Body of pancreas (tissue), 4 donors: ENCODE data around the gene LIPC. TPM values are rescaled to one million over a fixed set of nuclear protein-coding genes. Genes with fewer than 3 reads are reported as not detected.

ENCODE experiments used
- ATAC-seq: fragments of 150-250 bp; one replicate; pipeline ENCODE4 v1.9.1; 2016
- DNase-seq, 4 donors: peaks; one replicate each; pipeline ENCODE4 v3.0.0-alpha.2; 2019
- H3K27ac ChIP-seq, 4 donors: fragments of 200-600 bp; sonication (generic); 1 replicate in 3 of 4; 2 replicates in 1 of 4; pipeline versions ENCODE4 v1.5.1 to v1.6.1; 2016 to 2019; ENCODE audit warnings: mild to moderate bottlenecking in 1 of 4, mixed read lengths in 1 of 4, moderate library complexity in 1 of 4
- H3K27me3 ChIP-seq, 2 donors: fragments of 200-600 bp; sonication (generic); one replicate each; pipeline ENCODE4 v1.6.0; 2016; ENCODE audit warnings: mild to moderate bottlenecking in 1 of 2
- H3K36me3 ChIP-seq, 2 donors: fragments of 200-600 bp; sonication (generic); replicated peaks in 1 of 2; 2 replicates each; pipeline ENCODE4 v1.5.1; 2016; ENCODE audit warnings: low read depth in 2 of 2; ENCODE audit not compliant: insufficient read depth in 1 of 2
- H3K4me1 ChIP-seq: fragments of 200-600 bp; sonication (generic); one replicate; pipeline ENCODE4 v1.6.0; 2016
- H3K4me3 ChIP-seq, 2 donors: fragments of 200-600 bp; sonication (generic); 1 replicate in 1 of 2; 2 replicates in 1 of 2; pipeline ENCODE4 v1.5.1; 2016 to 2019
- H3K9me3 ChIP-seq, 3 donors: fragments of 200-600 bp; sonication (generic); 1 replicate in 2 of 3; 2 replicates in 1 of 3; pipeline ENCODE4 v1.5.1; 2016
- CTCF ChIP-seq, 7 experiments: fragments of 450-650 bp in 4 of 7; fragments of 200-600 bp in 3 of 7; sonication (generic) in 3 of 7; IDR thresholded peaks; one replicate each; pipeline ENCODE4 v1.5.1; 2016 to 2019; ENCODE audit warnings: antibody characterized with exemption in 7 of 7
- POLR2A ChIP-seq, 3 donors: fragments of 450-650 bp; IDR thresholded peaks; one replicate each; pipeline ENCODE4 v1.6.1; 2016; ENCODE audit warnings: antibody characterized with exemption in 3 of 3, mild to moderate bottlenecking in 2 of 3
- WGBS, 2 donors: methylation state at CpG; one replicate each; pipeline ENCODE4 v1.1.5; 2017; 5-methylcytosine and 5-hydroxymethylcytosine counted together
- intact Hi-C: fragments of 100-400 bp; cut with DNase I; formaldehyde crosslinking; loops from one replicate; pipeline ENCODE4 v1.15.1; 2023
- total RNA-seq, 2 donors: library from RNA; depleted of rRNA; stranded (reverse); fragments of >200 nt; gene quantifications; one replicate each; pipeline ENCODE4 v1.1.0, GENCODE V29; 2016

LIPC gene
- total RNA-seq, 2 donors from 2014 or later: 1.6 to 2.3 TPM

- ATAC-seq (no peak), DNase-seq (no peak)
- TF ChIP-seq POLR2A (IDR thresholded peaks at IDR 0.05) (no peak), CTCF (IDR thresholded peaks at IDR 0.05) (no peak)
- no peaks in the 10 kb centered on the region for H3K27me3 ChIP-seq
- intact Hi-C loops: no loop called here
- H3K4me1 ChIP-seq: peaks cover 22% of the 10 kb centered on the region
- H3K4me3 ChIP-seq: no peak overlapping the region
- H3K27ac ChIP-seq: no peak overlapping the region
- peaks cover 0 to 5% of the 10 kb centered on the region in 2 donors for H3K36me3 ChIP-seq
- WGBS, 2 donors: 99 to 100% methylated on average over 4 of the region's 4 CpGs
- H3K9me3 ChIP-seq: no peaks in the 10 kb centered on the region
Measured at GRCh38 chr15:58606577-58607080, 174.8 kb downstream of the LIPC start.

- intact Hi-C loops: no loop called here
- no peaks in the 10 kb centered on the region for H3K9me3 ChIP-seq
- H3K27me3 ChIP-seq: no peaks in the 10 kb centered on the region
- no peak for TF ChIP-seq CTCF (IDR thresholded peaks at IDR 0.05)
- TF ChIP-seq POLR2A (IDR thresholded peaks at IDR 0.05): no peak
- WGBS, 2 donors: 83 to 90% methylated on average over 5 of the region's 5 CpGs
- DNase-seq (no peak), ATAC-seq (no peak)
- H3K36me3 ChIP-seq: peaks cover 0 to 5% of the 10 kb centered on the region in 2 donors
- peaks cover 20% of the 10 kb centered on the region for H3K4me1 ChIP-seq
- no peak overlapping the region for H3K27ac ChIP-seq
- no peak overlapping the region for H3K4me3 ChIP-seq
Measured at GRCh38 chr15:58608129-58608590, 176.4 kb downstream of the LIPC start.

- intact Hi-C loops: no loop called here
- ATAC-seq (no peak), DNase-seq (no peak)
- no peaks in the 10 kb centered on the region for H3K9me3 ChIP-seq
- H3K27ac ChIP-seq: no peak overlapping the region
- no peaks in the 10 kb centered on the region for H3K27me3 ChIP-seq
- H3K36me3 ChIP-seq: peaks cover 0 to 5% of the 10 kb centered on the region in 2 donors
- H3K4me1 ChIP-seq: peaks cover 16% of the 10 kb centered on the region
- H3K4me3 ChIP-seq: no peak overlapping the region
- TF ChIP-seq POLR2A (IDR thresholded peaks at IDR 0.05) (no peak), CTCF (IDR thresholded peaks at IDR 0.05) (no peak)
- WGBS, 2 donors: 76 to 77% methylated on average over 1 of the region's 1 CpG
Measured at GRCh38 chr15:58608711-58609110, 176.9 kb downstream of the LIPC start.

- intact Hi-C loops: no loop called here
Measured at GRCh38 chr15:58611731-58612676, 180.2 kb downstream of the LIPC start.

More at GRCh38 chr15:58611731-58612676, 180.2 kb downstream of the LIPC start:
- TF ChIP-seq POLR2A (IDR thresholded peaks at IDR 0.05) (no peak), CTCF (IDR thresholded peaks at IDR 0.05) (no peak)
- DNase-seq (no peak), ATAC-seq (no peak)
- Histone ChIP-seq H3K9me3 (peaks cover 0 to 7% (median 2%) of the 10 kb centered on the region in 3 donors), H3K36me3 (peaks cover 0 to 7% of the 10 kb centered on the region in 2 donors), H3K27me3 (no peaks in the 10 kb centered on the region), H3K4me1 (no peaks in the 10 kb centered on the region), H3K4me3 (no peak overlapping the region), H3K27ac (no peak overlapping the region)
- WGBS, 2 donors: 86 to 96% methylated on average over 6 of the region's 6 CpGs
